MG63 (cell line): ENCODE results near the gene ZYX. TPM values are rescaled to one million over a fixed set of nuclear protein-coding genes. Genes with fewer than 3 reads are reported as not detected.
"Not testable (repeated sequence)": the region's sequence is repeated elsewhere in the genome, so short reads cannot be mapped to it uniquely, and the experiment has no call there.

Experiments
- DNase-seq: peaks from one replicate; pipeline ENCODE4 v3.0.0-alpha.2; 2020
- H3K27me3 ChIP-seq: fragments of 250-450 bp; sonication (Bioruptor Pico); 2 replicates; pipeline ENCODE4 v1.5.1; 2020; ENCODE audit warnings: mild to moderate bottlenecking, moderate library complexity
- H3K36me3 ChIP-seq: fragments of 250-450 bp; sonication (Bioruptor Pico); 2 replicates; pipeline ENCODE4 v1.5.1; 2020; ENCODE audit warnings: mild to moderate bottlenecking, moderate library complexity
- H3K4me3 ChIP-seq: fragments of 250-450 bp; sonication (Bioruptor Pico); 2 replicates; pipeline ENCODE4 v1.5.1; 2020; ENCODE audit warnings: mild to moderate bottlenecking, moderate library complexity
- H3K9me3 ChIP-seq: fragments of 250-450 bp; sonication (Bioruptor Pico); 2 replicates; pipeline ENCODE4 v1.5.1; 2020; ENCODE audit warnings: mild to moderate bottlenecking, moderate library complexity
- total RNA-seq: library from RNA; depleted of rRNA; stranded (reverse); fragments of >200 nt; shearing (Covaris generic); gene quantifications from 2 replicates; pipeline ENCODE4 v1.2.3, GENCODE V29; 2014; ENCODE audit warnings: low replicate concordance

ZYX gene
- total RNA-seq, 1 experiment from 2014 or later, result 30.9 TPM

GRCh38 chr7:143418681-143419458, 37.7 kb downstream of the ZYX start:
- no peak for DNase-seq
- no peaks in the 10 kb centered on the region for H3K27me3 ChIP-seq
- no peak overlapping the region for H3K4me3 ChIP-seq
- H3K9me3 ChIP-seq, result no peaks in the 10 kb centered on the region
- H3K36me3 ChIP-seq, result no peaks in the 10 kb centered on the region

- no peak overlapping the region for H3K4me3 ChIP-seq
Observed at GRCh38 chr7:143419880-143420279, 38.7 kb downstream of the ZYX start.

GRCh38 chr7:143420624-143421023, 39.5 kb downstream of the ZYX start:
- not testable (repeated sequence) for H3K9me3 ChIP-seq, H3K27me3 ChIP-seq, H3K4me3 ChIP-seq, H3K36me3 ChIP-seq, DNase-seq

More at GRCh38 chr7:143419880-143420279, 38.7 kb downstream of the ZYX start:
- H3K27me3 ChIP-seq, result no peaks in the 10 kb centered on the region
- H3K36me3 ChIP-seq, result no peaks in the 10 kb centered on the region
- DNase-seq, result no peak
- H3K9me3 ChIP-seq, result no peaks in the 10 kb centered on the region

- H3K36me3 ChIP-seq, result no peaks in the 10 kb centered on the region
- H3K27me3 ChIP-seq, result no peaks in the 10 kb centered on the region
- no peak for DNase-seq
- H3K4me3 ChIP-seq, result no peak overlapping the region
- no peaks in the 10 kb centered on the region for H3K9me3 ChIP-seq
Observed at GRCh38 chr7:143422033-143422432, 40.9 kb downstream of the ZYX start.

GRCh38 chr7:143424476-143424875, 43.3 kb downstream of the ZYX start:
- not testable (repeated sequence) for DNase-seq, H3K9me3 ChIP-seq, H3K27me3 ChIP-seq, H3K4me3 ChIP-seq, H3K36me3 ChIP-seq

- no peaks in the 10 kb centered on the region for H3K9me3 ChIP-seq
- no peak for DNase-seq
- H3K27me3 ChIP-seq, result no peaks in the 10 kb centered on the region
- H3K36me3 ChIP-seq, result no peaks in the 10 kb centered on the region
- H3K4me3 ChIP-seq, result no peak overlapping the region
Observed at GRCh38 chr7:143426479-143427142, 45.5 kb downstream of the ZYX start.

- no peak for DNase-seq
- H3K4me3 ChIP-seq, result no peak overlapping the region
- no peaks in the 10 kb centered on the region for H3K9me3 ChIP-seq
- H3K36me3 ChIP-seq, result no peaks in the 10 kb centered on the region
- H3K27me3 ChIP-seq, result no peaks in the 10 kb centered on the region
Observed at GRCh38 chr7:143429770-143430698, 48.9 kb downstream of the ZYX start.

GRCh38 chr7:143431109-143431508, 50.0 kb downstream of the ZYX start:
- H3K4me3 ChIP-seq, result no peak overlapping the region
- H3K36me3 ChIP-seq, result no peaks in the 10 kb centered on the region
- no peaks in the 10 kb centered on the region for H3K9me3 ChIP-seq
- H3K27me3 ChIP-seq, result no peaks in the 10 kb centered on the region
- no peak for DNase-seq

GRCh38 chr7:143433759-143434158, 52.6 kb downstream of the ZYX start:
- H3K36me3 ChIP-seq, result no peaks in the 10 kb centered on the region
- DNase-seq, result no peak
- H3K4me3 ChIP-seq, result no peak overlapping the region
- no peaks in the 10 kb centered on the region for H3K27me3 ChIP-seq
- H3K9me3 ChIP-seq, result no peaks in the 10 kb centered on the region

- H3K9me3 ChIP-seq, result no peaks in the 10 kb centered on the region
- no peak overlapping the region for H3K4me3 ChIP-seq
- H3K36me3 ChIP-seq, result no peaks in the 10 kb centered on the region
- no peaks in the 10 kb centered on the region for H3K27me3 ChIP-seq
- DNase-seq, result peak; percentile 80
Observed at GRCh38 chr7:143434660-143435059, 53.5 kb downstream of the ZYX start.

GRCh38 chr7:143435266-143435665, 54.1 kb downstream of the ZYX start:
- Histone ChIP-seq H3K4me3 (no peak overlapping the region), H3K27me3 (no peaks in the 10 kb centered on the region), H3K9me3 (no peaks in the 10 kb centered on the region), H3K36me3 (no peaks in the 10 kb centered on the region)
- no peak for DNase-seq

GRCh38 chr7:143436325-143436946, 55.3 kb downstream of the ZYX start:
- no peak for DNase-seq

GRCh38 chr7:143437578-143437977, 56.4 kb downstream of the ZYX start:
- Histone ChIP-seq H3K9me3 (no peaks in the 10 kb centered on the region), H3K27me3 (no peaks in the 10 kb centered on the region), H3K36me3 (no peaks in the 10 kb centered on the region), H3K4me3 (no peak overlapping the region)
- DNase-seq, result no peak

More at GRCh38 chr7:143436325-143436946, 55.3 kb downstream of the ZYX start:
- Histone ChIP-seq H3K9me3 (no peaks in the 10 kb centered on the region), H3K27me3 (no peaks in the 10 kb centered on the region), H3K4me3 (no peak overlapping the region), H3K36me3 (no peaks in the 10 kb centered on the region)

- Histone ChIP-seq H3K9me3 (no peaks in the 10 kb centered on the region), H3K4me3 (no peak overlapping the region), H3K36me3 (no peaks in the 10 kb centered on the region), H3K27me3 (no peaks in the 10 kb centered on the region)
- no peak for DNase-seq
Observed at GRCh38 chr7:143439866-143440265, 58.7 kb downstream of the ZYX start.
